ENCODE data around the gene ATP5IF1. TPM values are rescaled to one million over a fixed set of nuclear protein-coding genes. Genes with fewer than 3 reads are reported as not detected.

ATP5IF1 gene
- total and polyA plus RNA-seq, 10 of the 15 experiments (the other 5 are each of a cell fraction or from before 2014, with no cell fraction given): 253 to 1,210 (median 418) TPM

- TF ChIP-seq CTCF (IDR thresholded peaks at IDR 0.05 in 2 of 3, conservative IDR thresholded peaks at IDR 0.05 in 1 of 3; ENCODE audit: control insufficient read depth in 2 of 3, extremely low read depth in 1 of 3, insufficient read depth in 1 of 3, low read depth in 3 of 3, low read length in 3 of 3) (no peak), SUZ12 (IDR thresholded peaks at IDR 0.05; ENCODE audit: unreplicated experiment) (no peak), MYC (IDR thresholded peaks at IDR 0.05; ENCODE audit: insufficient read depth, insufficient read length, insufficient replicate concordance, low read length, severe bottlenecking) (peak; percentile 25), CUX1 (IDR thresholded peaks at IDR 0.05; ENCODE audit: insufficient replicate concordance, low read depth, low read length) (no peak), JUNB (IDR thresholded peaks at IDR 0.05) (no peak), CHD2 (IDR thresholded peaks at IDR 0.05; ENCODE audit: borderline replicate concordance, low read depth, low read length) (no peak), RUNX3 (IDR thresholded peaks at IDR 0.05; ENCODE audit: low read length) (no peak), IKZF2 (IDR thresholded peaks at IDR 0.05) (no peak), HCFC1 (IDR thresholded peaks at IDR 0.05; ENCODE audit: low read length) (peak; percentile 65), ZNF217 (IDR thresholded peaks at IDR 0.05) (no peak), SREBF2 (IDR thresholded peaks at IDR 0.05; ENCODE audit: low read length) (no peak), KDM1A (IDR thresholded peaks at IDR 0.05; ENCODE audit: borderline replicate concordance) (no peak)
- TF ChIP-seq, protein P1, sequence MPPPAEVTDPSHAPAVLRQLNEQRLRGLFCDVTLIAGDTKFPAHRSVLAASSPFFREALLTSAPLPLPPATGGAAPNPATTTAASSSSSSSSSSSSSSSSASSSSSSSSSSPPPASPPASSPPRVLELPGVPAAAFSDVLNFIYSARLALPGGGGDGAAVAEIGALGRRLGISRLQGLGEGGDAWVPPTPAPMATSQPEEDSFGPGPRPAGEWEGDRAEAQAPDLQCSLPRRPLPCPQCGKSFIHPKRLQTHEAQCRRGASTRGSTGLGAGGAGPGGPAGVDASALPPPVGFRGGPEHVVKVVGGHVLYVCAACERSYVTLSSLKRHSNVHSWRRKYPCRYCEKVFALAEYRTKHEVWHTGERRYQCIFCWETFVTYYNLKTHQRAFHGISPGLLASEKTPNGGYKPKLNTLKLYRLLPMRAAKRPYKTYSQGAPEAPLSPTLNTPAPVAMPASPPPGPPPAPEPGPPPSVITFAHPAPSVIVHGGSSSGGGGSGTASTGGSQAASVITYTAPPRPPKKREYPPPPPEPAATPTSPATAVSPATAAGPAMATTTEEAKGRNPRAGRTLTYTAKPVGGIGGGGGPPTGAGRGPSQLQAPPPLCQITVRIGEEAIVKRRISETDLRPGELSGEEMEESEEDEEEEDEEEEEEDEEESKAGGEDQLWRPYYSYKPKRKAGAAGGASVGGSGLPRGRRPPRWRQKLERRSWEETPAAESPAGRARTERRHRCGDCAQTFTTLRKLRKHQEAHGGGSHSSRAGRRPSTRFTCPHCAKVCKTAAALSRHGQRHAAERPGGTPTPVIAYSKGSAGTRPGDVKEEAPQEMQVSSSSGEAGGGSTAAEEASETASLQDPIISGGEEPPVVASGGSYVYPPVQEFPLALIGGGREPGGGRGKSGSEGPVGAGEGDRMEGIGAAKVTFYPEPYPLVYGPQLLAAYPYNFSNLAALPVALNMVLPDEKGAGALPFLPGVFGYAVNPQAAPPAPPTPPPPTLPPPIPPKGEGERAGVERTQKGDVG (CRISPR knock-in tag; IDR thresholded peaks at IDR 0.05): no peak
- TF ChIP-seq, protein P2, sequence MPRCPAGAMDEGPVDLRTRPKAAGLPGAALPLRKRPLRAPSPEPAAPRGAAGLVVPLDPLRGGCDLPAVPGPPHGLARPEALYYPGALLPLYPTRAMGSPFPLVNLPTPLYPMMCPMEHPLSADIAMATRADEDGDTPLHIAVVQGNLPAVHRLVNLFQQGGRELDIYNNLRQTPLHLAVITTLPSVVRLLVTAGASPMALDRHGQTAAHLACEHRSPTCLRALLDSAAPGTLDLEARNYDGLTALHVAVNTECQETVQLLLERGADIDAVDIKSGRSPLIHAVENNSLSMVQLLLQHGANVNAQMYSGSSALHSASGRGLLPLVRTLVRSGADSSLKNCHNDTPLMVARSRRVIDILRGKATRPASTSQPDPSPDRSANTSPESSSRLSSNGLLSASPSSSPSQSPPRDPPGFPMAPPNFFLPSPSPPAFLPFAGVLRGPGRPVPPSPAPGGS (IDR thresholded peaks at IDR 0.05; ENCODE audit: borderline replicate concordance, insufficient read depth, low read depth, low read length, poor library complexity, severe bottlenecking): no peak
- TF ChIP-seq, protein P3, sequence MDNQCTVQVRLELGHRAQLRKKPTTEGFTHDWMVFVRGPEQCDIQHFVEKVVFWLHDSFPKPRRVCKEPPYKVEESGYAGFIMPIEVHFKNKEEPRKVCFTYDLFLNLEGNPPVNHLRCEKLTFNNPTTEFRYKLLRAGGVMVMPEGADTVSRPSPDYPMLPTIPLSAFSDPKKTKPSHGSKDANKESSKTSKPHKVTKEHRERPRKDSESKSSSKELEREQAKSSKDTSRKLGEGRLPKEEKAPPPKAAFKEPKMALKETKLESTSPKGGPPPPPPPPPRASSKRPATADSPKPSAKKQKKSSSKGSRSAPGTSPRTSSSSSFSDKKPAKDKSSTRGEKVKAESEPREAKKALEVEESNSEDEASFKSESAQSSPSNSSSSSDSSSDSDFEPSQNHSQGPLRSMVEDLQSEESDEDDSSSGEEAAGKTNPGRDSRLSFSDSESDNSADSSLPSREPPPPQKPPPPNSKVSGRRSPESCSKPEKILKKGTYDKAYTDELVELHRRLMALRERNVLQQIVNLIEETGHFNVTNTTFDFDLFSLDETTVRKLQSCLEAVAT (IDR thresholded peaks at IDR 0.05): peak; percentile 39; the same call in 1 of the 2 replicates
Measured at GRCh38 chr1:28232558-28233263, 3.2 kb upstream of the ATP5IF1 start, which contains the start of gene DNAJC8 (continued).
